ENCODE results near the gene SAP30BP.

Gene SAP30BP

DNA sequence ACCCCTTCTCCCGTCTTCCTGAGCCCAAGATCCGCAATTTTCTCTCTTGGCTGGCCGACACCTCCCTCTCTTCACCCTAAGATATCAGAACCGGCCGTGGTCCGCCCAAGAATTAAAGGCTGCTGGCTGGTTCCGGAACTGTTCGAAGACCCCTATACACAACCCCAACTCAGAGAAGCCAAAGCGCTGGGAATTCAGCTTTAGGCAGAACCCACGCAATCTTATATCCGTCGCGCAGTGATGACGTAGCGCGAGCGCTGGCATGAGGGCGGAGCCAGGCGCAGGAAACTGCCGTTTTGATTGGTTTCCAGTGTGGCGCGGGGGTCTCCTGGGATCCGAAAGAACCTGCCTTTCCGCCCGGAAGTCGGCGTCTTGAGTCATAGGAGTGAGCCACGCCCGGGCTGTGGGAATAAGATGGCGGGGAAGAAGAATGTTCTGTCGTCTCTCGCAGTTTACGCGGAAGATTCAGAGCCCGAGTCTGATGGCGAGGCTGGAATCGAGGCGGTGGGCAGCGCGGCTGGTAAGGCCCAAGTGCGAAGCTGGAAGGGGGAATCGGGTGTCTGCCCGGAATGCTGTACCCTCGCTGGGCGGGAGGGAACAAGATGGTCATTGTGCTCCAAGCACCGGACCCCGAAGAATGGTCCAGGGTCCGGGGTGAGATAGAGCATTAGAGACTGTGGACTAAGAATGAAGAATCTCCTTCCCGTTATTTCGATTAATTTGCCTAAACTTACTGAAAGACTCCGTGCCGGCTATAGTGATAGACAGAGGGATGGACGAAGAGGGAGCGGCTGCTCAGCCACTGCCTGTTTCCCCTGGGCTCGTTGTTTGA is at the start of gene SAP30BP, which contains the start of gene RECQL5:
Gene SAP30BP (plus strand): TSS at position 380 of the 832 bp plus-strand sequence. CDS start 35 bp downstream, at position 415.
Gene RECQL5 (minus strand): TSS at position 196 of the 832 bp plus-strand sequence. CDS start 597 bp downstream, outside the sequence.
- peak; percentile 97 for DNase-seq

DNA sequence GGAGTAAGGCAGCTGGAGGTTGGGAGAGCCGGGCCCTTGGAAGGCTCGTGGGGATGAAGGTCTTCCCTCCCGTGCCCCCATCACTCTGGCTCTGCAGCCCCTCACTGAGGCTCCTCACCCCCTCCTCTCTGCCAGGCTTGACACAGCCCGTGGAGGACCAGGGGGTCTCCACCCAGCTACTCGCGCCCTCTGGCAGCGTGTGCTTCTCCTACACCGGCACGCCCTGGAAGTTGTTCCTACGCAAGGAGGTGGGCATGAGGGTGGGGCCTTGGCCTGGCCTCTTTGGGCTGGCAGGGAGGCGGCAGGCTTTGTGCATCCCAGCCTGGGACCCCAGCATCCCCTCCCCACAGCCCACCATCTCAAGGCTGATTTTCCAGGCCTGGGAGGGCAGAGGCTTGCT is 49.5 kb upstream of the SAP30BP start:
- DNase-seq, result no peak

- DNase-seq, result peak; percentile 4
Observed at GRCh38 chr17:75619506-75620431, 47.4 kb upstream of the SAP30BP start.

DNA sequence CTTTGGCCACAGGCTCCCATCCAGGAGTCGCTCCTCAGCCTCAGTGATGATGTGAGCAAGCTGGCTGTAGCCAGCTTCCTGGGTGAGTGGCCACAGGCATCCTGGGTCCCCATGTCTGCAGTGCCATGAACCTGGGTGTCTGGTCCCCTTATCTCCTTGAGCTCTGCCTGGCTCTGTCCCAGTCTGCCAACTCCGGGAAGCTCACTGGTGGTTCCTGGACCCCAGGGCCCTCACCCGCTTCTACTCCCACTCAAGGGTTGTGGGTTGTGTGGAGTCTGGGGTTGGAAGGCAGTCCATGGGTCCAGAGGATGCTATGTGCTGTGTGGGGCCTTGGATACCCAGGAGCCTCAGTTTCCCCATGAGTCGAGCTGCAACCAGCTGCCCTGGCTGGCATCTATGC is 45.6 kb upstream of the SAP30BP start:
- DNase-seq, result no peak

- no peak for DNase-seq
Observed at GRCh38 chr17:75622076-75622475, 45.1 kb upstream of the SAP30BP start.

- no peak for DNase-seq
Observed at GRCh38 chr17:75622771-75623273, 44.3 kb upstream of the SAP30BP start.

DNA sequence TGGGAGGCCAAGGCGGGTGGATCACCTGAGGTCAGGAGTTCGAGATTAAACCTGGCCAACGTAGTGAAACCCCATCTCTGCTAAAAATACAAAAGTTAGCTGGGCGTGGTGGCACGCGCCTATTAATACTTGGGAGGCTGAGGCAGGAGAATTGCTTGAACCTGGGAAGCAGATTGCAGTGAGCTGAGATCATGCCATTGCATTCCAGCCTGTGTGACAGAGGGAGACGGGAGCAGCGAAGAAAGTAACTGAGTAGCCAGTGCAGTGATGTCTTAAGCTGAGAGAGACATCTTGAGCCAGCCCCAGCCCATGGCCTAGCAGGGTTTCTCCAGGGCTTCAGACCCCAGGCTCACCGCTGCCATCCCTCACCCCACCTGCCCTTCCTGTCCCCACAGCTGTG is 43.8 kb upstream of the SAP30BP start:
- no peak for DNase-seq

- no peak for DNase-seq
Observed at GRCh38 chr17:75624021-75624420, 43.1 kb upstream of the SAP30BP start.

- DNase-seq, result no peak
Observed at GRCh38 chr17:75624714-75625345, 42.3 kb upstream of the SAP30BP start.

GRCh38 chr17:75625813-75626486 is 41.2 kb upstream of the SAP30BP start:
- peak; percentile 16 for DNase-seq

- no peak for DNase-seq
Observed at GRCh38 chr17:75626496-75627038, 40.6 kb upstream of the SAP30BP start.

- DNase-seq, result no peak
Observed at GRCh38 chr17:75627094-75627493, 40.0 kb upstream of the SAP30BP start.

DNA sequence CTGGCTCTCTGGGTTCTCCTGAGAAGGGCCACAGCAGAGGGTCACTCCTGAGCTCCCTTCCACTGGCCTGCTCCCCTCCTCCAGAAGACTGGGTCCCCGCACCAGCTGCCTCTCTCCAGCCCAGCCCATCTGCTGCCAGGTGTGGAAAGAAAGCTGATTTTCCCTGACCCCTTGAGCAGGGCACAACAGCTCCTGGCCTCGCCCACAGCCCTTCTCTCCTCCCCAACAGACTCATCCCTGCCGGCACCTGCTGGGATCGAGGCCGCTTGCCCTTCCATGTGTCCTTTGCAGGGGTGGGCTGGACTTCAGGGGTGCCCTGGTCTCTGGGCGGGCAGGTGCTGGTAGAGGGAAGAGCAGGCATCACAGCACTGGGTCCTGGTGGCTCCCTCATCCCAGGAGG is 38.7 kb upstream of the SAP30BP start:
- DNase-seq, result no peak

- DNase-seq, result no peak
Observed at GRCh38 chr17:75629157-75629556, 38.0 kb upstream of the SAP30BP start.

- no peak for DNase-seq
Observed at GRCh38 chr17:75630071-75630917, 36.8 kb upstream of the SAP30BP start.

DNA sequence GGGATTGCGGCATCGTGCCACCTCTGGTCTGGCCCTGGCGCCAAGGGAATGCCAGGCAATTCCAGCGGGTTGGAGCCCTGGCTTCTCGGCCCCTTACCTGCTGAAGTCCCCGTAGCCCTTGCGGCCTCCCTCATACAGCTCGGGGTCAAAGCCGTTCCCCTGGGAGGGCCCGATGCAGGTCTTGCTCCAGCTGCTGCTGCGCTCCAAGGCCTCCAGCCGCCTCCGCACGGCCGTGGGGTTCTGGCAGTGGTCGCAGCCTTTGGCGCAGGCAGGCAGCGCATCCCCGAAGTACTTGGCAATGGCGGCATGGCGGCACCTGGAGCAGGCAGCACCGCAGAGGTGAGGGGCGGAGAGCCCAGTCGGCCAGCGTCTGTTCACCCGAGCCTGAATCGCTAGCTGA is 35.8 kb upstream of the SAP30BP start:
- DNase-seq, result no peak

- no peak for DNase-seq
Observed at GRCh38 chr17:75632428-75632827, 34.7 kb upstream of the SAP30BP start.

- DNase-seq, result peak; percentile 28
Observed at GRCh38 chr17:75632863-75633485, 34.2 kb upstream of the SAP30BP start, which contains the start of gene SMIM5. Gene SMIM5, plus strand, starts transcription at chr17:75633434. Its CDS starts 6,768 bp downstream, at chr17:75640202.

DNA sequence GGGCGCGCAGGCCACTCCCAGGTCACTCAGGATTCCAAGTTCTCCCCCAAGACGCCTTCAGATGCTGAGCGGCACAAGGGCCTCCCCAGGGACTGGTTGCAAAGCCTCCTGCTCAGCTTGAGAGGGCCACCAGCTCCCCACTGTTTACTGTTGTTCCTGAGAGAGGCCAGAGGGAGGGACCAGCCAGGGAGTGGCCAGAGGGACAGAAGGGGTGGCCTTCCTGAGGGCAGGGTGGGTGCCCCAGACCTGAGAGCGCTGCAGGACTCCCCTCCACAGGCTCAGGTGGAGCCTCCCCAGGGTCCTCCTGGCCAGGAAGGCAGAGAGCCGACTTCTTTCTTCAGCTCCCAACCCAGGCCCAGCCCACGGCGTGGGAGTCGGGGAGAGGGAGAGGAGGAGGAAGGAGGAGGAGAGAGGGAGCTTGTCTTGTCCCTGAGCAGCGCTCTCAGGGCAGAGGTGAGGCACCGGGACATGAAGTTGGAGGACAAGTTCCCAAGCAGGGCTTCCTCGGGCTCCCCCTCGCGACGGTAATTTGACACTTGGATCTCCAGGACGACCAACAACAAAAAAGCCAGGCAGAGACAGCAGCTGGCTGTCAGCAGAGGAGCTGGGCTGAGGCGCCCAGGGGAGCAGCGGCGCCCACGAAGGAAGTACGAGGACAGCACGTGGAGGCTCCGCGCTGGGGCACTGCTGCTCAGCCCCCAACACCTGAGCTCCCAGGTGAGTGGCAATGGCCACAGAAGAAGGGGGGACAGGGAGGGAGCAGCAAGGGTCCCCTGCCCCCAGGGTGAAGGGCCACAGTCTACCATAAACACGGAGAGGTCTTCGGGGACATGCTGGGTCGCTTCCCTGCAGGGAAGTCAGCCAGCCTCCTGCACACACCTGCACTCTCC is 33.4 kb upstream of the SAP30BP start:
- DNase-seq, result peak; percentile 81
